HFF-Myc (cell line): ENCODE results near the gene ZNF592.

Experiments used
- DNase-seq: peaks from one replicate; pipeline ENCODE4 v3.0.0-alpha.2; 2011; ENCODE audit warnings: low read depth; ENCODE audit errors: extremely low read depth
- H3K4me3 ChIP-seq: replicated peaks from 2 replicates; pipeline ENCODE4 v1.5.1; 2011; ENCODE audit warnings: low read depth, mild to moderate bottlenecking, control low read depth, low read length
- CTCF ChIP-seq: IDR thresholded peaks from 2 replicates; pipeline ENCODE4 v1.5.1; 2012; ENCODE audit warnings: mild to moderate bottlenecking, low read depth, low read length, control low read depth; ENCODE audit errors: missing control alignments

ZNF592 gene

GRCh38 chr15:84764989-84765388, 16.6 kb downstream of the ZNF592 start:
- H3K4me3 ChIP-seq, result no peak overlapping the region
- DNase-seq, result no peak
- TF ChIP-seq CTCF, result no peak

- no peak for DNase-seq
- TF ChIP-seq CTCF, result no peak
- no peak overlapping the region for H3K4me3 ChIP-seq
Measured at GRCh38 chr15:84765675-84766074, 17.3 kb downstream of the ZNF592 start.

GRCh38 chr15:84766461-84767035, 18.2 kb downstream of the ZNF592 start:
- TF ChIP-seq CTCF, result no peak
- no peak for DNase-seq

GRCh38 chr15:84772031-84772430, 23.6 kb downstream of the ZNF592 start:
- TF ChIP-seq CTCF, result no peak
- H3K4me3 ChIP-seq, result no peak overlapping the region
- DNase-seq, result no peak

More at GRCh38 chr15:84766461-84767035, 18.2 kb downstream of the ZNF592 start:
- no peak overlapping the region for H3K4me3 ChIP-seq

- TF ChIP-seq CTCF, result no peak
- H3K4me3 ChIP-seq, result no peak overlapping the region
- DNase-seq, result no peak
Measured at GRCh38 chr15:84772467-84772866, 24.1 kb downstream of the ZNF592 start.

GRCh38 chr15:84773716-84774115, 25.3 kb downstream of the ZNF592 start:
- DNase-seq, result no peak
- no peak for TF ChIP-seq CTCF
- no peak overlapping the region for H3K4me3 ChIP-seq

GRCh38 chr15:84775867-84776449, 27.6 kb downstream of the ZNF592 start:
- no peak for TF ChIP-seq CTCF
- DNase-seq, result no peak
- H3K4me3 ChIP-seq, result no peak overlapping the region
